Panc1 (cell line): ENCODE data around the gene PAK2. TPM values are rescaled to one million over a fixed set of nuclear protein-coding genes. Genes with fewer than 3 reads are reported as not detected.
A peak's percentile ranks its signal among the peaks of the same experiment; 100 is the strongest.

Experiments used
- ATAC-seq: fragments of 200-7000 bp; cut with Tn5 transposase; 2 replicates; pipeline ENCODE4 v1.9.1; 2020; ENCODE audit warnings: mild to moderate bottlenecking, moderate library complexity
- BruUV-seq: library from RNA; stranded (reverse); fragments of 400-500 nt; replicated peaks from 2 replicates; lab custom pipeline; 2021; lab: Mats Ljungman, UMichigan
- CTCF ChIA-PET: fragments of 300-600 bp; sonication (Branson Sonifier 250); formaldehyde crosslinking; loops from one replicate; lab custom pipeline; 2022; ENCODE audit warnings: antibody characterized with exemption; lab: Charles Lee
- POLR2A ChIA-PET: fragments of 300-600 bp; sonication (Branson Sonifier 250); formaldehyde crosslinking; loops from one replicate; lab custom pipeline; 2022; ENCODE audit warnings: antibody characterized with exemption; lab: Charles Lee
- DNase-seq: peaks from one replicate; pipeline ENCODE4 v3.0.0-alpha.2; 2010; ENCODE audit warnings: low read depth, low spot score
- H3K27ac ChIP-seq: 2 replicates; pipeline ENCODE4 v1.5.1; 2011; ENCODE audit warnings: mild to moderate bottlenecking, low read length, inconsistent platforms
- H3K27me3 ChIP-seq: fragments of 200-500 bp; sonication (Bioruptor generic); 2 replicates; pipeline ENCODE4 v1.6.0; 2014; ENCODE audit warnings: low read length, inconsistent platforms; ENCODE audit not compliant: control insufficient read depth, insufficient read depth
- H3K36me3 ChIP-seq: fragments of 200-500 bp; sonication (Bioruptor generic); 2 replicates; pipeline ENCODE4 v1.5.1; 2014; ENCODE audit warnings: inconsistent platforms, mild to moderate bottlenecking, low read length, moderate library complexity; ENCODE audit not compliant: control insufficient read depth, insufficient read depth
- H3K4me1 ChIP-seq: 2 replicates; pipeline ENCODE4 v1.5.1; 2011; ENCODE audit warnings: inconsistent platforms, mild to moderate bottlenecking, low read length, moderate library complexity; ENCODE audit not compliant: control insufficient read depth, insufficient read depth
- H3K4me3 ChIP-seq, 2 experiments: 2 replicates each; pipeline ENCODE4 v1.5.1; 2011 to 2012; ENCODE audit warnings: low read depth in 2 of 2, low read length in 2 of 2, mild to moderate bottlenecking in 2 of 2, inconsistent platforms in 1 of 2, moderate library complexity in 1 of 2
- H3K9me3 ChIP-seq: fragments of 200-500 bp; sonication (Bioruptor generic); 2 replicates; pipeline ENCODE4 v1.5.1; 2014; ENCODE audit warnings: low read depth, mild to moderate bottlenecking, inconsistent platforms, low read length, moderate library complexity; ENCODE audit not compliant: control insufficient read depth, insufficient read depth
- CTCF ChIP-seq: fragments of 450-650 bp; IDR thresholded peaks from 2 replicates; pipeline ENCODE4 v1.5.1; 2017; ENCODE audit warnings: mild to moderate bottlenecking
- POLR2AphosphoS5 ChIP-seq: IDR thresholded peaks from 2 replicates; pipeline ENCODE4 v1.6.1; 2012; ENCODE audit warnings: mild to moderate bottlenecking, low read depth, low read length, moderate library complexity
- REST ChIP-seq, 2 experiments: IDR thresholded peaks; 2 replicates each; pipeline ENCODE4 v1.6.1; 2011 to 2012; ENCODE audit warnings: low read depth in 2 of 2, control low read depth in 1 of 2, low read length in 1 of 2, mild to moderate bottlenecking in 1 of 2, moderate library complexity in 1 of 2; ENCODE audit not compliant: insufficient read depth in 1 of 2
- SIN3A ChIP-seq: IDR thresholded peaks from 2 replicates; pipeline ENCODE4 v1.6.1; 2012; ENCODE audit warnings: low read depth, mild to moderate bottlenecking, low read length, moderate library complexity, borderline replicate concordance; ENCODE audit not compliant: insufficient read depth
- TCF7L2 ChIP-seq: IDR thresholded peaks from 2 replicates; pipeline ENCODE4 v1.6.1; 2011; ENCODE audit warnings: mild to moderate bottlenecking, low read depth, low read length, inconsistent platforms
- in situ Hi-C: cut with HindIII; loops from 2 replicates; pipeline ENCODE4 v1.10.0; 2016; ENCODE audit warnings: low sequenced_read_pairs, low pct_unique_long_range_greater_than_20kb
- intact Hi-C: fragments of 100-400 bp; cut with micrococcal nuclease; formaldehyde crosslinking; loops from one replicate; pipeline ENCODE4 v1.10.0; 2022; ENCODE audit not compliant: unreplicated experiment
- total RNA-seq: library from RNA; stranded (reverse); gene quantifications from one replicate; pipeline ENCODE4 v1.2.1, GENCODE V29; 2021; ENCODE audit not compliant: unreplicated experiment

PAK2 gene
- total RNA-seq, 1 experiment from 2014 or later, result 185 TPM

DNA sequence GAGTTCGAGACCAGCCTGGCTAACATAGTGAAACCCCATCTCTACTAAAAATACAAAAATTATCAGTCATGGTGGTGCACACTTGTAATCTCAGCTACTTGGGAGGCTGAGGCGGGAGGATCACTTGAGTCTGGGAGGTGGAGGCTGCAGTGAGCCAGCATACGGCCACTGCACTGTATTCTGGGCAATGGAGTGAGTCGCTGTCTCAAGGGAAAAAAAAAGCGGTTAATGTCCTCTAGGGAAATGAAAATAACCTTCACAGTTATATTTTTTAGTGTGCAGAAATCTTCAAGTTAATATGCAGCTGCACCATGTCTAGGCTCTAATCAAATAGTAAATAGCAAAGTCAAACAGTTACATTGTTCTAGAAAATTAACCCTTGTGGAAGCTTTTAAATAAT lies 42.4 kb upstream of the PAK2 start:
- DNase-seq (no peak), ATAC-seq (no peak)
- POLR2A ChIA-PET, result interaction anchor here (0.5 kb wide), 1 partner anchor 13 kb away, joined by 5 read pairs; no protein-coding TSS in a partner anchor
- in situ Hi-C loops, result no loop called here
- Histone ChIP-seq H3K27me3 (no peaks in the 10 kb centered on the region), H3K27ac (no peak overlapping the region), H3K9me3 (no peaks in the 10 kb centered on the region), H3K36me3 (no peaks in the 10 kb centered on the region), H3K4me1 (no peaks in the 10 kb centered on the region), H3K4me3 (no peak overlapping the region)
- TF ChIP-seq POLR2AphosphoS5, result no peak
- TF ChIP-seq SIN3A, result no peak
- no peak for TF ChIP-seq REST (IDR thresholded peaks at IDR 0.05; ENCODE audit: insufficient read depth in 1 of 2, low read depth in 2 of 2, low read length in 1 of 2)
- no peak for TF ChIP-seq CTCF
- no peak for TF ChIP-seq TCF7L2
- CTCF ChIA-PET, result no interaction called here
- no TSS peak for BruUV-seq
- intact Hi-C loops, result no loop called here

- Histone ChIP-seq H3K27ac (no peak overlapping the region), H3K9me3 (no peaks in the 10 kb centered on the region), H3K4me3 (no peak overlapping the region), H3K27me3 (no peaks in the 10 kb centered on the region), H3K36me3 (no peaks in the 10 kb centered on the region), H3K4me1 (no peaks in the 10 kb centered on the region)
- DNase-seq (no peak), ATAC-seq (peak; percentile 49)
- TF ChIP-seq REST (IDR thresholded peaks at IDR 0.05; ENCODE audit: insufficient read depth in 1 of 2, low read depth in 2 of 2, low read length in 1 of 2) (no peak), POLR2AphosphoS5 (no peak), TCF7L2 (no peak), SIN3A (no peak), CTCF (no peak)
- intact Hi-C loops, result no loop called here
- in situ Hi-C loops, result no loop called here
- ChIA-PET CTCF (no interaction called here), POLR2A (interaction anchor here (0.5 kb wide), 1 partner anchor 117 kb away, joined by 3 read pairs; no protein-coding TSS in a partner anchor)
- BruUV-seq, result no TSS peak
Observed at GRCh38 chr3:196699749-196700148, 39.9 kb upstream of the PAK2 start.
